Neural progenitor cell (in vitro differentiated cells): ENCODE results near the gene SPAG8.

Experiments
- EZH2 ChIP-seq: fragments of 200-600 bp; sonication (generic); IDR thresholded peaks from 2 replicates; pipeline ENCODE4 v1.6.1; 2017; ENCODE audit warnings: antibody characterized with exemption, mild to moderate bottlenecking, moderate library complexity
- TF ChIP-seq, protein P1 (sequence below): fragments of 200-600 bp; sonication (generic); IDR thresholded peaks from 2 replicates; pipeline ENCODE4 v1.5.1; 2017; ENCODE audit warnings: antibody characterized with exemption, mild to moderate bottlenecking

DNA sequence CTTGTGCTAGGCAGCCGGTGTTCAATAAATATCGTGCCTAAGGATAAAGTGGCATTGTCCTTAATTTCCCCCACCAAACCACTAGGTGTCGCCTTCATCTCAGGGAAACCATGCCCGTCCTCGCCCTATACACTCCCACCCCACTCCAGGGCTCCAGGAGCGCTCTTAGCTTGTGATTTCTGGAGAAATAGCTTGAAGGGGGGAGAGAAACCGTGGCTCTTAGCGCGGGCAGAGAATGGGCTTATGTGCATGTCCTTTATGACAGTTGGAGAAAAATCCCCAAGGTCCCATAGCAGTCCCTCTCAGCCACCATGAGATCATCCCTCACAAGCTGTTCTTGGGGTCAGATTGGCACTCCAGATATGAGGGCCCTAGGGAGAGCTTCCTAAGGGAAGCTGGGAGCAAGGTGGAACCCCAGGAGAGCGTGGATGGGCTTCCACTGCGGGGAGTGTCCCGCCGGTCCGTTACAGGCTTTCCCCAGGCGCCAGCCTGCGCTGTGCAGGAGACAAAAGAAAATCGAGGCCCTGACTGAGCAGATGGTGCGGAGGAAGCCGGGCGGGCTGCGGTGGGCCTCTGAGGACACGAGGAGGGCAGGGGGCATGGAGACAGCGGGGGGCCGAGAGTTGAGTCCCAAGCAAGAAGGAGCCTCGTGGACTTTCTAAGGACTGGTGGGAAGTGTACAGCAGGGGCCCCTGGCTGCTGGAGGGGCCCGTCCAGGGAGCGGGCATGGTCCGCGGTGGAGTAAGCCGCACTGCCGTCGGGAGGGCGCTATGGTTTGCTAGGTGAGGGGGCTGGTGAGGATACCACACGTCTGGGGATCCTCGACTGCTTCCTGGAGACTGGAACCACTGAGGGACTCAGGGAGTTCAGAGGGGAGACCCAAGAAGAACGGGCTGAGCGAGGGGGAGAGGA lies 21.4 kb downstream of the SPAG8 start:
- TF ChIP-seq, protein P1, sequence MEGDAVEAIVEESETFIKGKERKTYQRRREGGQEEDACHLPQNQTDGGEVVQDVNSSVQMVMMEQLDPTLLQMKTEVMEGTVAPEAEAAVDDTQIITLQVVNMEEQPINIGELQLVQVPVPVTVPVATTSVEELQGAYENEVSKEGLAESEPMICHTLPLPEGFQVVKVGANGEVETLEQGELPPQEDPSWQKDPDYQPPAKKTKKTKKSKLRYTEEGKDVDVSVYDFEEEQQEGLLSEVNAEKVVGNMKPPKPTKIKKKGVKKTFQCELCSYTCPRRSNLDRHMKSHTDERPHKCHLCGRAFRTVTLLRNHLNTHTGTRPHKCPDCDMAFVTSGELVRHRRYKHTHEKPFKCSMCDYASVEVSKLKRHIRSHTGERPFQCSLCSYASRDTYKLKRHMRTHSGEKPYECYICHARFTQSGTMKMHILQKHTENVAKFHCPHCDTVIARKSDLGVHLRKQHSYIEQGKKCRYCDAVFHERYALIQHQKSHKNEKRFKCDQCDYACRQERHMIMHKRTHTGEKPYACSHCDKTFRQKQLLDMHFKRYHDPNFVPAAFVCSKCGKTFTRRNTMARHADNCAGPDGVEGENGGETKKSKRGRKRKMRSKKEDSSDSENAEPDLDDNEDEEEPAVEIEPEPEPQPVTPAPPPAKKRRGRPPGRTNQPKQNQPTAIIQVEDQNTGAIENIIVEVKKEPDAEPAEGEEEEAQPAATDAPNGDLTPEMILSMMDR: peak; percentile 89
- no peak for TF ChIP-seq EZH2
